ENCODE measurements around the gene SPHKAP.

Gene SPHKAP

GRCh38 chr2:228065686-228066085 lies 115.8 kb downstream of the SPHKAP start:
- H3K9me3 ChIP-seq: no peaks in the 10 kb centered on the region
- H3K36me3 ChIP-seq: no peaks in the 10 kb centered on the region
- TF ChIP-seq, protein P1, sequence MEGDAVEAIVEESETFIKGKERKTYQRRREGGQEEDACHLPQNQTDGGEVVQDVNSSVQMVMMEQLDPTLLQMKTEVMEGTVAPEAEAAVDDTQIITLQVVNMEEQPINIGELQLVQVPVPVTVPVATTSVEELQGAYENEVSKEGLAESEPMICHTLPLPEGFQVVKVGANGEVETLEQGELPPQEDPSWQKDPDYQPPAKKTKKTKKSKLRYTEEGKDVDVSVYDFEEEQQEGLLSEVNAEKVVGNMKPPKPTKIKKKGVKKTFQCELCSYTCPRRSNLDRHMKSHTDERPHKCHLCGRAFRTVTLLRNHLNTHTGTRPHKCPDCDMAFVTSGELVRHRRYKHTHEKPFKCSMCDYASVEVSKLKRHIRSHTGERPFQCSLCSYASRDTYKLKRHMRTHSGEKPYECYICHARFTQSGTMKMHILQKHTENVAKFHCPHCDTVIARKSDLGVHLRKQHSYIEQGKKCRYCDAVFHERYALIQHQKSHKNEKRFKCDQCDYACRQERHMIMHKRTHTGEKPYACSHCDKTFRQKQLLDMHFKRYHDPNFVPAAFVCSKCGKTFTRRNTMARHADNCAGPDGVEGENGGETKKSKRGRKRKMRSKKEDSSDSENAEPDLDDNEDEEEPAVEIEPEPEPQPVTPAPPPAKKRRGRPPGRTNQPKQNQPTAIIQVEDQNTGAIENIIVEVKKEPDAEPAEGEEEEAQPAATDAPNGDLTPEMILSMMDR (IDR thresholded peaks at IDR 0.05): no peak
- H3K4me3 ChIP-seq (ENCODE audit: low read depth in 1 of 2, low read length in 1 of 2): no peak overlapping the region
- no peak overlapping the region for H3K27ac ChIP-seq
- no peaks in the 10 kb centered on the region for H3K4me1 ChIP-seq (ENCODE audit: control insufficient read depth in 1 of 2, insufficient read depth in 1 of 2, low read depth in 1 of 2, low read length in 1 of 2)
- H3K27me3 ChIP-seq: no peaks in the 10 kb centered on the region

DNA sequence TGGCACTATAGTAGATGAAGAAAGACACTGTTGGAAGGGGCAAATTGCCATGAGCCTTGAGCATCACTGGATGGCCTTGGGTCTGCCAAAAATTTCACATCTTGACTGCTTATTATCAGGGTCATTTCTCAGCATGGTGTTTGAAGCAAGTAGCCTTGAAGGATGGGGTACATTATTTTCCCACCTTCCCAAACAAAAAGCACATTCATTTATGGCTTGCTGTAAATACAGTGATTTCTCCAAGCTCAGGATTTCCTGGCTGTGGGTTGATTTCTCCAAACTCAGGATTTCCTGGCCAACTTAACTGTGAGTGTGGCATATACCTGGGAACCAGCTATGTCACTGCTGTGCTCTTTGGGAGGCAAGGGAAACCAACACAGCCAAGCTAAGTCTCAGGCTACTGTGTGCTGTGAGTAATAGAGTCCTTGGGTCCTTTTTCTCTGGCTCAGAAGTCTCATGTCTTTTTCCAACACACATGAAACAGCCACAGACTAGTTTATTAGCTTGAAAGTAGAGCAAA lies 116.6 kb downstream of the SPHKAP start:
- Histone ChIP-seq H3K4me1 (ENCODE audit: control insufficient read depth in 1 of 2, insufficient read depth in 1 of 2, low read depth in 1 of 2, low read length in 1 of 2) (no peaks in the 10 kb centered on the region), H3K4me3 (ENCODE audit: low read depth in 1 of 2, low read length in 1 of 2) (no peak overlapping the region), H3K9me3 (no peaks in the 10 kb centered on the region), H3K27me3 (no peaks in the 10 kb centered on the region), H3K27ac (no peak overlapping the region), H3K36me3 (no peaks in the 10 kb centered on the region)
- TF ChIP-seq, protein P1 (IDR thresholded peaks at IDR 0.05): no peak

- no peaks in the 10 kb centered on the region for H3K4me1 ChIP-seq (ENCODE audit: control insufficient read depth in 1 of 2, insufficient read depth in 1 of 2, low read depth in 1 of 2, low read length in 1 of 2)
- H3K9me3 ChIP-seq: no peaks in the 10 kb centered on the region
- H3K27me3 ChIP-seq: no peaks in the 10 kb centered on the region
- TF ChIP-seq, protein P1 (IDR thresholded peaks at IDR 0.05): no peak
- no peaks in the 10 kb centered on the region for H3K36me3 ChIP-seq
- H3K27ac ChIP-seq: no peak overlapping the region
- no peak overlapping the region for H3K4me3 ChIP-seq (ENCODE audit: low read depth in 1 of 2, low read length in 1 of 2)
These were observed 117.5 kb downstream of the SPHKAP start for GRCh38 chr2:228064024-228064423.

- Histone ChIP-seq H3K27ac (no peak overlapping the region), H3K27me3 (no peaks in the 10 kb centered on the region), H3K4me1 (ENCODE audit: control insufficient read depth in 1 of 2, insufficient read depth in 1 of 2, low read depth in 1 of 2, low read length in 1 of 2) (no peaks in the 10 kb centered on the region), H3K4me3 (ENCODE audit: low read depth in 1 of 2, low read length in 1 of 2) (no peak overlapping the region), H3K9me3 (no peaks in the 10 kb centered on the region), H3K36me3 (no peaks in the 10 kb centered on the region)
- TF ChIP-seq, protein P1 (IDR thresholded peaks at IDR 0.05): no peak
These were observed 117.9 kb downstream of the SPHKAP start for GRCh38 chr2:228063558-228063957.

DNA sequence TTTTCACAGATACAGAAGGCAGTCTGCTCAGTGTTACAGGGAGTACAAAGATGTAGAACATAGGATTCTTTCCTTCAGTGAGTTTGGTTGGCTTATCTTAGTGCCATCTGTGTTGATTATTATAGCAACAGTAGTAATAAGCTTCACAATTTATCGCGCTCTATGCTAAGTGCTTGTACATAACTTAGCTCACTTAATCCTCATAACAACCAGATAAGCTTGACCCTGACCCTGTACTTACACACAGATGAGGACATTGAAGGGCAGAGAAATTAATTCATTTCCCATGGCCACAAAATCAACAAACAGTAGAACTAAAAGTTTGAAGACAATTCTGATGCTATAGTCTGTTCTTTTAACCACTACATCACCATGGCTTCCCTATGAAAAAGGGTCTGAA lies 121.8 kb downstream of the SPHKAP start:
- Histone ChIP-seq H3K9me3 (no peaks in the 10 kb centered on the region), H3K4me1 (ENCODE audit: control insufficient read depth in 1 of 2, insufficient read depth in 1 of 2, low read depth in 1 of 2, low read length in 1 of 2) (no peaks in the 10 kb centered on the region), H3K4me3 (ENCODE audit: low read depth in 1 of 2, low read length in 1 of 2) (no peak overlapping the region), H3K36me3 (no peaks in the 10 kb centered on the region), H3K27ac (no peak overlapping the region), H3K27me3 (no peaks in the 10 kb centered on the region)
- TF ChIP-seq, protein P1 (IDR thresholded peaks at IDR 0.05): no peak
